Measurements from ENCODE around the gene OXNAD1.

GRCh38 chr3:16320711-16321110 lies 55.7 kb downstream of the OXNAD1 start:
- no peak for TF ChIP-seq EZH2 (IDR thresholded peaks at IDR 0.05; ENCODE audit: insufficient read depth, poor library complexity, severe bottlenecking)
- no peak for TF ChIP-seq EZH2phosphoT487 (IDR thresholded peaks at IDR 0.05; ENCODE audit: insufficient read depth, low read depth)

Measured in GM23248 (cell line).